Measurements from ENCODE around the gene PRDM7.
"Not testable (repeated sequence)": the region's sequence is repeated elsewhere in the genome, so short reads cannot be mapped to it uniquely, and the experiment has no call there.

GRCh38 chr16:90121846-90122245 is 44.7 kb upstream of the PRDM7 start:
- TF ChIP-seq SUZ12 (IDR thresholded peaks at IDR 0.05); FOXM1 (IDR thresholded peaks at IDR 0.05; ENCODE audit: borderline replicate concordance); NFRKB (IDR thresholded peaks at IDR 0.05); BHLHE40 (IDR thresholded peaks at IDR 0.05; ENCODE audit: borderline replicate concordance); SP1 (IDR thresholded peaks at IDR 0.05); FOXK2 (IDR thresholded peaks at IDR 0.05); PKNOX1 (IDR thresholded peaks at IDR 0.05); FOXA1 (IDR thresholded peaks at IDR 0.05); TARDBP (IDR thresholded peaks at IDR 0.05); LEF1 (IDR thresholded peaks at IDR 0.05; ENCODE audit: borderline replicate concordance); ARNT (IDR thresholded peaks at IDR 0.05); ZNF384 (IDR thresholded peaks at IDR 0.05): not testable (repeated sequence)
